SK-N-SH (cell line): Measurements from ENCODE around the gene AK5. TPM values are rescaled to one million over a fixed set of nuclear protein-coding genes. Genes with fewer than 3 reads are reported as not detected.

Experiments used
- CTCF ChIA-PET: fragments of 300-600, 350-600 bp; formaldehyde crosslinking; extraction: SDS; loops from one replicate; lab custom pipeline; 2021; lab: Yijun Ruan, JAX
- POLR2A ChIA-PET: fragments of 350-600 bp; sonication (Branson Sonifier 250); formaldehyde crosslinking; extraction: SDS; loops from one replicate; lab custom pipeline; 2020; ENCODE audit warnings: antibody characterized with exemption, inconsistent platforms; lab: Yijun Ruan, JAX
- DNase-seq: peaks from one replicate; pipeline ENCODE4 v3.0.0; 2012
- H2AFZ ChIP-seq: fragments of 200-600 bp; sonication (generic); 2 replicates; pipeline ENCODE4 v1.8.1; 2016; ENCODE audit warnings: antibody characterized with exemption, mild to moderate bottlenecking, low read depth
- H3F3A ChIP-seq: fragments of 200-600 bp; sonication (generic); replicated peaks from 2 replicates; pipeline ENCODE3; 2016; ENCODE audit warnings: antibody characterized with exemption, mild to moderate bottlenecking; ENCODE audit not compliant: insufficient read depth
- H3K27ac ChIP-seq, 2 experiments: fragments of 200-500 bp in 1 of 2; fragments of 200-600 bp in 1 of 2; sonication (Bioruptor generic) in 1 of 2; sonication (generic), shearing (Covaris generic) in 1 of 2; 2 replicates each; pipeline versions ENCODE4 v1.5.1 to v1.6.1; 2014 to 2016; ENCODE audit warnings: low read depth in 2 of 2, inconsistent platforms in 1 of 2, low read length in 1 of 2, mild to moderate bottlenecking in 1 of 2, mixed read lengths in 1 of 2
- H3K27me3 ChIP-seq: fragments of 200-600 bp; sonication (generic), shearing (Covaris generic); 2 replicates; pipeline ENCODE4 v1.6.1; 2016; ENCODE audit warnings: mixed run types; ENCODE audit not compliant: insufficient read depth
- H3K36me3 ChIP-seq, 2 experiments: fragments of 200-500 bp in 1 of 2; fragments of 200-600 bp in 1 of 2; sonication (Bioruptor generic) in 1 of 2; sonication (generic) in 1 of 2; replicated peaks in 1 of 2; 2 replicates each; pipeline versions ENCODE3 to v1.5.1; 2014 to 2016; ENCODE audit warnings: low read length in 1 of 2, mild to moderate bottlenecking in 1 of 2; ENCODE audit not compliant: insufficient read depth in 2 of 2, control insufficient read depth in 1 of 2
- H3K4me1 ChIP-seq, 2 experiments: fragments of 200-500 bp in 1 of 2; fragments of 200-600 bp in 1 of 2; sonication (Bioruptor generic) in 1 of 2; sonication (generic), shearing (Covaris generic) in 1 of 2; 2 replicates each; pipeline versions ENCODE4 v1.5.1 to v1.6.1; 2014 to 2016; ENCODE audit warnings: low read depth in 1 of 2, low read length in 1 of 2, mixed run types in 1 of 2; ENCODE audit not compliant: insufficient read depth in 2 of 2, control insufficient read depth in 1 of 2
- H3K4me2 ChIP-seq: fragments of 200-600 bp; sonication (generic), shearing (Covaris generic); 2 replicates; pipeline ENCODE4 v1.6.1; 2017; ENCODE audit warnings: mixed run types
- H3K4me3 ChIP-seq, 2 experiments: fragments of 200-500 bp in 1 of 2; fragments of 200-600 bp in 1 of 2; sonication (Bioruptor generic) in 1 of 2; sonication (generic), shearing (Covaris generic) in 1 of 2; 2 replicates each; pipeline versions ENCODE4 v1.5.1 to v1.8.1; 2014 to 2016; ENCODE audit warnings: low read depth in 2 of 2, inconsistent platforms in 1 of 2, low read length in 1 of 2, mild to moderate bottlenecking in 1 of 2, mixed read lengths in 1 of 2, moderate library complexity in 1 of 2
- H3K79me2 ChIP-seq: fragments of 200-600 bp; sonication (generic); 2 replicates; pipeline ENCODE4 v1.8.1; 2017; ENCODE audit warnings: mild to moderate bottlenecking; ENCODE audit not compliant: insufficient read depth
- H3K9ac ChIP-seq: fragments of 200-600 bp; sonication (generic); 2 replicates; pipeline ENCODE4 v1.6.1; 2017; ENCODE audit warnings: mixed run types
- H3K9me2 ChIP-seq: fragments of 200-600 bp; sonication (generic); 2 replicates; pipeline ENCODE4 v1.6.1; 2017; ENCODE audit warnings: mixed run types
- H3K9me3 ChIP-seq: fragments of 200-600 bp; sonication (generic); 2 replicates; pipeline ENCODE4 v1.6.1; 2017; ENCODE audit warnings: mixed run types, mild to moderate bottlenecking, moderate library complexity
- H4K20me1 ChIP-seq: fragments of 200-600 bp; sonication (generic); 2 replicates; pipeline ENCODE4 v1.6.1; 2017; ENCODE audit warnings: mild to moderate bottlenecking, mixed run types; ENCODE audit not compliant: insufficient read depth
- CTCF ChIP-seq: fragments of 200-600 bp; sonication (generic); IDR thresholded peaks from 2 replicates; pipeline ENCODE4 v1.6.1; 2017; ENCODE audit warnings: antibody characterized with exemption, mild to moderate bottlenecking, moderate library complexity
- ELF1 ChIP-seq: IDR thresholded peaks from 2 replicates; pipeline ENCODE4 v1.4.0; 2012
- EP300 ChIP-seq, 2 experiments: IDR thresholded peaks; 2 replicates each; pipeline versions ENCODE4 v1.4.0 to v1.6.1; 2012; ENCODE audit warnings: borderline replicate concordance in 1 of 2, low read depth in 1 of 2, low read length in 1 of 2
- FOSL2 ChIP-seq: IDR thresholded peaks from 2 replicates; pipeline ENCODE4 v1.4.0; 2012; ENCODE audit warnings: low read depth, mild to moderate bottlenecking, moderate library complexity, borderline replicate concordance
- FOXM1 ChIP-seq: IDR thresholded peaks from 2 replicates; pipeline ENCODE4 v1.4.0; 2012; ENCODE audit warnings: low read depth, mild to moderate bottlenecking
- GATA2 ChIP-seq: sonication (generic); formaldehyde crosslinking; IDR thresholded peaks from 2 replicates; pipeline ENCODE4 v1.5.0; 2020; ENCODE audit warnings: mild to moderate bottlenecking, missing genetic modification reagents
- JUND ChIP-seq: IDR thresholded peaks from 2 replicates; pipeline ENCODE4 v1.4.0; 2012
- MAX ChIP-seq: IDR thresholded peaks from 2 replicates; pipeline ENCODE4 v1.4.0; 2012; ENCODE audit warnings: low read depth
- NFIC ChIP-seq: IDR thresholded peaks from 2 replicates; pipeline ENCODE4 v1.4.0; 2012; ENCODE audit warnings: borderline replicate concordance
- PBX3 ChIP-seq: IDR thresholded peaks from 2 replicates; pipeline ENCODE4; 2012
- REST ChIP-seq: IDR thresholded peaks from 2 replicates; pipeline ENCODE4 v1.6.1; 2012; ENCODE audit warnings: mild to moderate bottlenecking, low read depth, low read length, moderate library complexity
- RXRA ChIP-seq: IDR thresholded peaks from 2 replicates; pipeline ENCODE4 v1.4.0; 2012; ENCODE audit warnings: low read depth, mild to moderate bottlenecking, borderline replicate concordance
- SMC3 ChIP-seq: IDR thresholded peaks from 2 replicates; pipeline ENCODE4 v1.6.1; 2012; ENCODE audit warnings: low read depth, low read length, improper control_type of control experiment
- TCF12 ChIP-seq: IDR thresholded peaks from 2 replicates; pipeline ENCODE4 v1.4.0; 2012
- WGBS: methylation state at CpG from one replicate; pipeline ENCODE4 v1.1.6; 2017; ENCODE audit warnings: low lambda C conversion rate; 5-methylcytosine and 5-hydroxymethylcytosine counted together
- polyA plus RNA-seq, 3 experiments: library from polyadenylated mRNA; depleted of rRNA; stranded (reverse); fragments of >200 nt; gene quantifications; 2 replicates each; pipeline ENCODE4 v1.2.3, GENCODE V29; 2012

The AK5 gene
- polyA plus RNA-seq, 1 of the 3 experiments (the other 2 are of a cell fraction): 22.9 TPM

GRCh38 chr1:77319036-77319705 lies 37.4 kb downstream of the AK5 start:
- no peaks in the 10 kb centered on the region for H3K27me3 ChIP-seq
- TF ChIP-seq TCF12 (peak; percentile 61), EP300 (IDR thresholded peaks at IDR 0.05; ENCODE audit: borderline replicate concordance in 1 of 2, low read depth in 1 of 2, low read length in 1 of 2) (peak in 1 of 2 experiments; percentile 18; a peak in 1 of 4 replicates), CTCF (no peak), FOXM1 (no peak), REST (no peak), GATA2 (no peak), ELF1 (no peak), MAX (no peak), SMC3 (no peak), NFIC (no peak; the same call in 1 of the 2 replicates), PBX3 (no peak; the same call in 1 of the 2 replicates), RXRA (peak; percentile 13; the same call in 1 of the 2 replicates), FOSL2 (peak; percentile 15; the same call in 1 of the 2 replicates), JUND (no peak)
- H2AFZ ChIP-seq: peak overlapping the region; percentile 28; the same call in 1 of the 2 replicates
- no peaks in the 10 kb centered on the region for H3K79me2 ChIP-seq
- CTCF ChIA-PET: no interaction called here
- H3F3A ChIP-seq: peaks cover 17% of the 10 kb centered on the region
- no peaks in the 10 kb centered on the region for H3K9me2 ChIP-seq
- POLR2A ChIA-PET: no interaction called here
- H3K9ac ChIP-seq: peak overlapping the region; percentile 14; the same call in 1 of the 2 replicates
- no peaks in the 10 kb centered on the region for H3K9me3 ChIP-seq
- H3K4me2 ChIP-seq: peak overlapping the region; percentile 1; the same call in 1 of the 2 replicates
- 11% methylated on average over 1 of the region's 1 CpG for WGBS
- H3K36me3 ChIP-seq: no peaks in the 10 kb centered on the region
- H3K27ac ChIP-seq: peak overlapping the region in 1 of 2 experiments; percentile 40; a peak in 2 of 4 replicates
- H3K4me3 ChIP-seq: no peak overlapping the region
- DNase-seq: no peak
- no peaks in the 10 kb centered on the region for H4K20me1 ChIP-seq
- peaks cover 3 to 35% of the 10 kb centered on the region in 2 experiments for H3K4me1 ChIP-seq
